ENCODE data around the gene KLHL29. TPM values are rescaled to one million over a fixed set of nuclear protein-coding genes. Genes with fewer than 3 reads are reported as not detected.

The KLHL29 gene
- total RNA-seq (2021) (3.1 and 3.4 TPM in 2 replicates), Bru-seq, nascent RNA (percentile 47 among the genes with signal in this experiment), BruChase-seq, experiment 1, labeled RNA remaining after a 2-hour chase (percentile 45 among the genes with signal in this experiment), BruChase-seq, experiment 2, labeled RNA remaining after a 6-hour chase (percentile 39 among the genes with signal in this experiment)
- long read RNA-seq, full-length matches to known transcripts: 1 of 6 reads
- long read RNA-seq, partial matches to known transcripts: 1 of 6 reads
- long read RNA-seq, other reads (novel, unspliced or antisense): 4 of 6 reads

DNA sequence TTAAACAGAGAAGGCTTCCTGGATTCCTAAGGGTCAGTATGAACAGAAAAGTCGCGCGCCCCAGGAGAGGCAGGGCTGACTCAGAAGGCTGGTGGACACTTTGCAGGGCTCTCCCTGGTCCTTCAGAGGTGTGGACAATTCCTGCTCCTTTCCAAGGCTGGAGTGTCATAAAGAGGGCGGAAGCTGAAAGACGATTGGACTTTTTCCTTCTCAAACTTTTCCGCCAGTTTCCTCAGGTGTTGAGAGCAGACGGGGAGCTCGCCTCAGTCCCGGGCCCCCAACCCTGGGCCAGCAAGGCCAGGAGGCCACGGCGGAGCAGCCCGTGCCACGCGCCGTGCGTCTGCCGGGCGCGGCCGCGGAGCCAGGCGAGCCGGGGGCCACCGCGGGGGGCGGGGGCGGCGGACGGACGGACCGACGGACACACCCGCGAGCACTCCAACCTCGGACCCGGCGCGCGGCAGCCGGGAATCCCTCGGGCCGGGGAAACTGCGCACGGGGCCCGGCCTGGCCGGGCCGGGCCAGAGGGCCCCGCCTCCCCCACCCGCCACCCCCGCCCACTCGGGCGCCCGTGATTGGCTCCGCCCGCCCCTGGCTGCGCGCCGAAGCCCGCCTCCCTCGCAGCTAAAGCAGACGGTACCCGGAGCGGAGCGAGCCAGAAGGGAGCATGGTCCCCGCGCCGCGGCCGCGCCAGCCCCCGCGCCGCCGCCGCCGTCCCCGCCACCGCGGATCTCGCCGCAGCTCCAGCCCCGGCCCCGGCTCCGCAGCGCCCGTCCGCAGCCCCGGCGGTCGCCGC, at the start of gene KLHL29:
Gene KLHL29, plus strand, starts transcription at position 629 of the 793 bp plus-strand sequence. CDS start 177,018 bp downstream, outside the sequence.
- peaks cover 27% of the 10 kb centered on the region for H3F3A ChIP-seq (ENCODE audit: insufficient read depth, low read depth)
- H4K20me1 ChIP-seq (ENCODE audit: insufficient read depth): peaks cover 5% of the 10 kb centered on the region; the same call in 1 of the 2 replicates
- peaks cover 13% of the 10 kb centered on the region; the same call in 1 of the 2 replicates for H3K79me2 ChIP-seq (ENCODE audit: low read depth)
- peak within 1 kb of the TSS; percentile 35 for H3K27ac ChIP-seq
- H3K9me2 ChIP-seq (ENCODE audit: insufficient read depth): no peaks in the 10 kb centered on the region
- CTCF ChIA-PET: interaction anchor here (0.6 kb wide), 1 partner anchor 50 kb away, joined by 3 read pairs; no protein-coding TSS in a partner anchor
- no peaks in the 10 kb centered on the region for H3K27me3 ChIP-seq (ENCODE audit: insufficient read depth, low read depth)
- H3K9me3 ChIP-seq (ENCODE audit: insufficient read depth, low read depth): no peaks in the 10 kb centered on the region
- intact Hi-C loops (cut with micrococcal nuclease; ENCODE audit: unreplicated experiment): loop anchor here (5.0 kb wide), 1 partner anchor 518 kb away; no protein-coding TSS in a partner anchor
- no peak for TF ChIP-seq EZH2 (IDR thresholded peaks at IDR 0.05; ENCODE audit: low read depth)
- TF ChIP-seq, protein P1, sequence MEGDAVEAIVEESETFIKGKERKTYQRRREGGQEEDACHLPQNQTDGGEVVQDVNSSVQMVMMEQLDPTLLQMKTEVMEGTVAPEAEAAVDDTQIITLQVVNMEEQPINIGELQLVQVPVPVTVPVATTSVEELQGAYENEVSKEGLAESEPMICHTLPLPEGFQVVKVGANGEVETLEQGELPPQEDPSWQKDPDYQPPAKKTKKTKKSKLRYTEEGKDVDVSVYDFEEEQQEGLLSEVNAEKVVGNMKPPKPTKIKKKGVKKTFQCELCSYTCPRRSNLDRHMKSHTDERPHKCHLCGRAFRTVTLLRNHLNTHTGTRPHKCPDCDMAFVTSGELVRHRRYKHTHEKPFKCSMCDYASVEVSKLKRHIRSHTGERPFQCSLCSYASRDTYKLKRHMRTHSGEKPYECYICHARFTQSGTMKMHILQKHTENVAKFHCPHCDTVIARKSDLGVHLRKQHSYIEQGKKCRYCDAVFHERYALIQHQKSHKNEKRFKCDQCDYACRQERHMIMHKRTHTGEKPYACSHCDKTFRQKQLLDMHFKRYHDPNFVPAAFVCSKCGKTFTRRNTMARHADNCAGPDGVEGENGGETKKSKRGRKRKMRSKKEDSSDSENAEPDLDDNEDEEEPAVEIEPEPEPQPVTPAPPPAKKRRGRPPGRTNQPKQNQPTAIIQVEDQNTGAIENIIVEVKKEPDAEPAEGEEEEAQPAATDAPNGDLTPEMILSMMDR (conservative IDR thresholded peaks at IDR 0.05): no peak
- no peaks in the 10 kb centered on the region for H3K36me3 ChIP-seq (ENCODE audit: low read depth)
- H3K4me3 ChIP-seq: peak within 1 kb of the TSS; percentile 83
- BruUV-seq (replicated peaks): TSS peak; percentile 41
- peak within 1 kb of the TSS; percentile 87 for H2AFZ ChIP-seq
- POLR2A ChIA-PET (ENCODE audit: unreplicated experiment): no interaction called here
- peak; percentile 70 to 79 for DNase-seq
- H3K4me2 ChIP-seq: peak within 1 kb of the TSS; percentile 99
- H3K4me1 ChIP-seq (replicated peaks; ENCODE audit: insufficient read depth): peaks cover 34% of the 10 kb centered on the region

DNA sequence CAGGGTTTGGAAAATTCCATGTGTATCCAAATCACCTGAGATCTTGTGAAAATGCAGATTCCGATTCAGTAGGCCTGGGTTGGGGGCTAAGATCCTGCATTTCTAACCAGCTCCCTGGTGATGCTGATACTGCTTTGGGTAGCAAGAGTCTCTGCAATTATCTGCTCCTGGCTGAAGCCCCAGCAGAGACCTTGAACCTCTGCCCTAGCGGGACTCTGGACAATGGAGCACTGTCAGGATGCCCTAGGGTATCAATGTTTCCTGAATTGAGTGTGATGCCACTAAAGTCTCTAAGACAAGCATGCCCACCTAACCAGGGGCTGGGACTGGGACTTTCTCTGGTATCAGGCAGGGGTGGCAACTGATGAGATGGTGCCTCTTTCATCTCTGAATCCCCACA, 49.4 kb upstream of the KLHL29 start:
- intact Hi-C loops (cut with micrococcal nuclease; ENCODE audit: unreplicated experiment): no loop called here
- no peak for DNase-seq
- Histone ChIP-seq H3K27ac (no peak overlapping the region), H3F3A (ENCODE audit: insufficient read depth, low read depth) (no peaks in the 10 kb centered on the region), H3K27me3 (ENCODE audit: insufficient read depth, low read depth) (peaks cover 87% of the 10 kb centered on the region), H3K36me3 (ENCODE audit: low read depth) (no peaks in the 10 kb centered on the region), H2AFZ (no peak overlapping the region), H3K9me2 (ENCODE audit: insufficient read depth) (no peaks in the 10 kb centered on the region), H3K4me2 (no peak overlapping the region), H3K4me1 (replicated peaks; ENCODE audit: insufficient read depth) (no peaks in the 10 kb centered on the region), H4K20me1 (ENCODE audit: insufficient read depth) (no peaks in the 10 kb centered on the region), H3K9me3 (ENCODE audit: insufficient read depth, low read depth) (no peaks in the 10 kb centered on the region), H3K79me2 (ENCODE audit: low read depth) (no peaks in the 10 kb centered on the region), H3K4me3 (no peak overlapping the region)
- ChIA-PET CTCF (no interaction called here), POLR2A (ENCODE audit: unreplicated experiment) (no interaction called here)
- TF ChIP-seq EZH2 (IDR thresholded peaks at IDR 0.05; ENCODE audit: low read depth): no peak
- TF ChIP-seq, protein P1 (conservative IDR thresholded peaks at IDR 0.05): no peak
- no TSS peak for BruUV-seq (replicated peaks)

DNA sequence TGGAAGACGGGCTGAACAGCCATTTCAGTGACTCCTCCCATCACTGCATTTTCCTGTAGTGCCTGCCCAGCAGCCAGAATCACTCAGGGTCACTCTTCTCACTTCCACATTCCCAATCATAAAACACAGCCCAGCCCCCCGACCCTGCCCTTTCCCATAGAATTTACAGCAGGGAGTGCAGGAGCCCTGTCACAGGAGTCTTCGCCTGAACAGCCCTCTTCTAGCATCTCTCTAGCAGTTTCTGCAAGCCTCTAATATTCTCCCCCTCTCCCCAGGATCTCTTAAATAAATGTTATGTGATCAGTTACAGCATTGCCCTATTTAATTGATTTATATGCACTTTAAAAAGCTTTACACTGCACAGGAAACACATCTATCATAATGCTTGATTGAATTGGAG, 42.9 kb upstream of the KLHL29 start:
- BruUV-seq (replicated peaks): no TSS peak
- intact Hi-C loops (cut with micrococcal nuclease; ENCODE audit: unreplicated experiment): no loop called here
- H3K27ac ChIP-seq: no peak overlapping the region
- no peak for DNase-seq
- H3K79me2 ChIP-seq (ENCODE audit: low read depth): no peaks in the 10 kb centered on the region
- peaks cover 87% of the 10 kb centered on the region for H3K27me3 ChIP-seq (ENCODE audit: insufficient read depth, low read depth)
- H3F3A ChIP-seq (ENCODE audit: insufficient read depth, low read depth): no peaks in the 10 kb centered on the region
- no peak overlapping the region for H2AFZ ChIP-seq
- H3K4me2 ChIP-seq: no peak overlapping the region
- TF ChIP-seq EZH2 (IDR thresholded peaks at IDR 0.05; ENCODE audit: low read depth): no peak
- TF ChIP-seq, protein P1 (conservative IDR thresholded peaks at IDR 0.05): no peak
- H3K36me3 ChIP-seq (ENCODE audit: low read depth): no peaks in the 10 kb centered on the region
- H3K9me3 ChIP-seq (ENCODE audit: insufficient read depth, low read depth): no peaks in the 10 kb centered on the region; the same call in 1 of the 2 replicates
- no peak overlapping the region for H3K4me3 ChIP-seq
- no peaks in the 10 kb centered on the region for H4K20me1 ChIP-seq (ENCODE audit: insufficient read depth)
- no peaks in the 10 kb centered on the region for H3K9me2 ChIP-seq (ENCODE audit: insufficient read depth)
- CTCF ChIA-PET: no interaction called here
- POLR2A ChIA-PET (ENCODE audit: unreplicated experiment): no interaction called here
- H3K4me1 ChIP-seq (replicated peaks; ENCODE audit: insufficient read depth): no peaks in the 10 kb centered on the region
